Frontal cortex (tissue), 4 donors: ENCODE measurements around the gene H2BK1. TPM values are rescaled to one million over a fixed set of nuclear protein-coding genes. Genes with fewer than 3 reads are reported as not detected.

Source experiments
- DNase-seq, 2 donors: peaks; one replicate each; pipeline ENCODE4 v3.0.0; 2012; ENCODE audit warnings: low spot score in 2 of 2
- FAIRE-seq: peaks from 2 replicates; lab custom pipeline; 2012; peaks lifted over from hg19 to GRCh38; lab: Jason Lieb, UNC
- total RNA-seq: library from RNA; depleted of rRNA; stranded (reverse); fragments of >200 nt; gene quantifications from one replicate; pipeline ENCODE4 v1.2.3, GENCODE V29; 2014
- donor health status: control.
- donor health status: control.
- donor health status: control.

The H2BK1 gene
- total RNA-seq, 1 donor from 2014 or later: not detected

- no peak for DNase-seq
- FAIRE-seq: no peak
These were observed 36.0 kb upstream of the H2BK1 start for GRCh38 chr7:151246102-151246850.

DNA sequence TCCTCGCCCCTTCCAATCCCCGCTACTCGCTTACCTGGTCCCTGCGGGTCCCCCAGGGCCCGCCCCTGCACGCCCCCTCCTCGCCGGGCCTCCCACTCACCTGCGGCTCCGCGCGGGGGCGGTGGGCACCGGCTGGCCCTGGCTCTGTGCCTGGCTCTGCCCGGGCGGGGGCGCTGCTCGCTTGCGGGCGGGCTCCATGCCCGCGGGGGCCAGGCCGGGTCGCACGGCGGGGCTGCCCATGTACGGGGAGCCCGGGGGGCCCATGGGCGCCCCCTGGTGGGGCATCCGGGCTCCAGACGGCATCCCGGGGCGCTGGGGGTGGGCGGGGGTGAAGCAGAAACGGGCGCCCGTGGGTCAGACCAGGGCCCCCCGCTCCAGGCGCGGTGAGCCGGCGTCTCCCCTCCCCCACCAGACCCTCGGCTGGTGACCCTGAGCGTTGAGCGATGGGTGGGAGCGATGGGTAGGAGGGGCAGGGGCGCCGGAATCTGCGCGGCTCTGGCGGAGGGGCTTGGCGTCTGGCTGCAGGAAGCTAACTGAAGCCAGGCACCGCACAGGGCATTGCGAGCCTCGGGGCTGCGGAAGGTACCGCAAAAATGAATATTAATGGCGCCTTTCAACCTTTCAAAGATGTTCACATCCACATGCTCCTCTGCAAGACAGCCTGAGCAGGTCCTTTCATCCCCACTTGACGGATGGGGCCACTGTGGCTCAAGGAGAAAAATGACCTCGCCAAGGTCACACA lies 35.2 kb upstream of the H2BK1 start:
- DNase-seq (peak; percentile 76 to 80), FAIRE-seq (no peak)

DNA sequence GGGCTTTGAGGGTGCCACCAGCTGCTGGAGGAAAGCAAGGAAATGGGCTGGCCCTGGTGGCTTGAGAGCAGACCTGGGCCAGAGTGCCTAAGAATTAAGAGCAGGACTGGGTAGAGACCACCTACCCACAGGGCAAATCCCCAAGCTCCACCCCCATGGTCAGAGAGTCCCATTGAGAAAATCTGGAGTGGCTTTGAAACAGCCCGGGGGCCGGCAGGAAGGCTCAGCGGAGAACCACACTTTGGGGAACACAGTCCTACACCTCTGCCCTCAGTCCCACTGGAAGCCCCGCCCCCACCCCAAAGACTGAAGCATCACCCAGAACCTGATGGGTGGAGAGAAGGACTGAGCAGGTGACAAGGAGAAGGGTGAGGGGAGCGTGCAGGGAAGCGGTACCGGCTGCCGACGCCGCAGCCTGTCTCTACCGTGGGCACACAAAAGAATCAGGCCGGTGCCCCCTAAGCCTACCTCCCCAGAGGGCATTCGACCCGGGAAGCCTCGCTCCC lies 34.6 kb upstream of the H2BK1 start:
- no peak for FAIRE-seq
- no peak for DNase-seq

DNA sequence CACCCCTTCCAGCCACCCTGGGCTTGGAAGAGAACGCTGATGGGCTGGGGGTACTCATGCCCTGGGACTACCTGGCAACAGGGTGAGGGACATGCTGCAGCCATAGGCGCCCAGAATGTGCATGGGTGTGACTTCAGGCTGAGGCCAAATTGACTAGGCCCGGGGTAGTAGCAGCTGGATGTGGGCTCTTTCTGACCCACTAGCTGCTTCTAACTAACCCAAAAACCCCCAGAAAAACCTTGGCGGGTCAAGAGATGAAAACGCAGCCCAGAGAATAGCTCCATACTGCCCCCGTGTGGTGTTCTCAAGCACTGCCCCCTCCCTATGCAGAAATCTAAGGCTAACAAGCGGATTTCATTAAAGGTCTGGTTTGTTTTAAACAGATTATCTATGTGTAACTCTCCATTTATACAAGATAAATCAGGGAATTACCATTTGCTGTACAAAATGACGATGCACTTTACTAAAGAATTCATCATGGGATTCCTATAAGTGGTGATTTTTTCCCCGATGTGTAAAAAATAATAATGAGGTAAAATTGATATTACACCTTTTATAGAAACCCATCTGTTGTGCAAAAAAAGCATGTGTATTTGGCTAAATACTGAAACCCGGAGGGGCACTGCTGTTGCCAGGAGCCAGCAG lies 34.0 kb upstream of the H2BK1 start:
- FAIRE-seq (no peak), DNase-seq (peak; percentile 71 to 79)

DNA sequence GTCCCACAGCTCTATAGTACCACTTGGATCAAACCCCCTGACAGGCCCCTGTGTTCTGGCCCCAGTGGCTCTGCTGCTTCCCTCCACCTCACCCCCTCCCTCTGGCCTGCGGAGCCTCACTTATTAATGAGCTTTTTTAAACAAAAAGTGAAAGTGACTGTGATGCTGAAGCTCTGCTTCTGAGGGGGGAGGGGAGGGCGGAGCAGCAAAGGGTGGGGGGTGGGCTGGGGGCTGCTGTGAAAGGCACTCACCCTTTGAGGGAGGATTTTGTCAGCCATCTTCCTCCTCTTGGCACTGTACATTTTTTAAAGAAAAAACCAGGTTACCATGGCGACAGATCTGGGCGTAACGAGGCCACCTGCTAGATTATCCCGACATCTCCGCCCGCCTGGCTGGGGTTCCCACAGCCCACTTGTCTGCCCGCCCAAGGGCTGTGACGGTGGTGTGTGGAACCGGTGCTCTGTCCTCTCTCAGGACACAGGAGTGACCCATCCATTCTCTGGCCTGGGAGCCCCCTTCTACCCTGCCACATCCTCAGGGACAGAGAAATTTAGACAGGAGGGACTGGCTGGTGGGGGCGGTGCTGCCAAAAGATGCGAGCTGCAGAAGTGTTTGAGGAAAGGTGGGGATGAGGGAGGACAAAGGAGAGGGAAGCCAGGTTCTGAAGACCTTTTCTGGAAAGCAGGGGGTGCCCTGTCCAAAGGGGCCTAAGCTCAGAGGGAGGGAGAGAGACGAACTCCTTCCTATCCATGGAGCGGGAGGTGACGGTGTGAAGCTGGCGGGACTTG lies 33.3 kb upstream of the H2BK1 start:
- DNase-seq: no peak
- no peak for FAIRE-seq

DNA sequence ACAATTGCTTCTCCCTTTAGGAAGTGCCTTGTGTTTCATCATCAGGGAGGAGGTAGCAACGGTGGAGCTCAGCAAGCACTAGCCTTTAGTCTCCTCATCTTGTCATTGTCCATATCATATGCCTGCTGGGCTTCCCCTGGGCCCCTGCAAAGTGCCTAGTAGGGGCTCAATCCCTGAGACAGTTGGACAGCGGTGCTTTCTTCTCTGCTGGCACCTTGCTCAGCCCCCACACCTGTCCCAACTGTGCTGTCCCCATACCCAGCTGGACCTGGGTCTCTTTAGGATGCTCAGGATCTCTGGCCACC lies 32.7 kb upstream of the H2BK1 start:
- FAIRE-seq (no peak), DNase-seq (no peak)

DNA sequence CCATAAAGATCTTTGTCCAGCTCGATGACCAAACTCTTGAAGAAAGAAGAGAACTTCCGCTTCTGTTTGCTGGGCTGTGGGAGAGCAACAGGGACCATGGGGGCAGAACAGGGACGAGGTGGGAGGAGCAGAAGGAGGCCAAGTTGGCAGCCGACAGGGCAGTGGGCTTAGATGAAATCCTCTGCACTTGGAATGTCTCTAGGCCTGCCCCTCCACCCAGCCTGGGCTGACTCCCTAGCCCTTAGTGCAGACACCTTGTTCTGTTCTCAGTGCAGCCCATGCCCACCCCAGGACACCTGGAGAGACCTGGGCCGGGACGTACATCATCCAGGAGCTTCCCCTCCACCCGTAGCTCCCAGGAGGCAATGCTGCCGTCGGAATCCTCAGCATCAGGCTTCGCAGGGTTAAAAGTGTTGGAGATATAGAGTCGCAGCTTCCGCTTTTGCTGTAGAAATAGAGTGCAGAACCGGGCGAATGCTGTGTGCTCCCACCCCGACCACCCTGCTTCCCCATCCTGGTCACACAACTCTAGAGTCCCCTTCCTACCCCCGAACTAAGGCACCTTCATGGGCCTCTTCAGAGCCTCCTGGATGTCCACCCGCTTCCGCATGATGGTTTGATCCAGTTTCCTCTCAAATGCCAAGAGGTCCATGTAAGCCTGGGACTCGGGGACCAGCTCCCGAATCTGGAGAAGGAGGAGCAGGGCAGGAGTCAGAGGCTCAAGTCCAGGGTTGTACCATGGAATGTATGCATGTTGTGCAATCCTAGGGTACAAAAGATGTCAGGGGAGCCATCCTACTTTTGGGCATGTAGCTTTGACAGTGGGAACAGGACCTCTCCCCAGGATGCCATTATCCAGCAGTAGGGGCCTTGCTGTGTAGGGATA lies 32.1 kb upstream of the H2BK1 start:
- DNase-seq (no peak), FAIRE-seq (no peak)

DNA sequence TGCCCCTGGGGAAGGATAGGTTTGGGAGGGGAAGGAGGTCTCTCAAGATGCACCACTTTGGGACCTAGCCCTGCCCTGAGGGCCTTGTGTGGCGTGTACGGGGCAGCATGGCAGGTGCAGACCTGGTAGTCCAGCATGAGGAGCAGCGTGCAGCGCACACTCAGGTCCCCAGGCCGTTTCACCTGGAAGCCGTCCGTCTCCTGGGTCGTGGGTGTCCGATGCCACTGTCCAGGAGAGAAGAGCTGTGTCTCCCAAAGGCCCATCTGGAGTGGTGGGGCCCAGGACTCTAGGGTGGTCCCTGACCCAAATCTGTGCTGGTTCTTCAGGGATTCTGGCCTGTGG lies 31.4 kb upstream of the H2BK1 start:
- no peak for DNase-seq
- FAIRE-seq: no peak

DNA sequence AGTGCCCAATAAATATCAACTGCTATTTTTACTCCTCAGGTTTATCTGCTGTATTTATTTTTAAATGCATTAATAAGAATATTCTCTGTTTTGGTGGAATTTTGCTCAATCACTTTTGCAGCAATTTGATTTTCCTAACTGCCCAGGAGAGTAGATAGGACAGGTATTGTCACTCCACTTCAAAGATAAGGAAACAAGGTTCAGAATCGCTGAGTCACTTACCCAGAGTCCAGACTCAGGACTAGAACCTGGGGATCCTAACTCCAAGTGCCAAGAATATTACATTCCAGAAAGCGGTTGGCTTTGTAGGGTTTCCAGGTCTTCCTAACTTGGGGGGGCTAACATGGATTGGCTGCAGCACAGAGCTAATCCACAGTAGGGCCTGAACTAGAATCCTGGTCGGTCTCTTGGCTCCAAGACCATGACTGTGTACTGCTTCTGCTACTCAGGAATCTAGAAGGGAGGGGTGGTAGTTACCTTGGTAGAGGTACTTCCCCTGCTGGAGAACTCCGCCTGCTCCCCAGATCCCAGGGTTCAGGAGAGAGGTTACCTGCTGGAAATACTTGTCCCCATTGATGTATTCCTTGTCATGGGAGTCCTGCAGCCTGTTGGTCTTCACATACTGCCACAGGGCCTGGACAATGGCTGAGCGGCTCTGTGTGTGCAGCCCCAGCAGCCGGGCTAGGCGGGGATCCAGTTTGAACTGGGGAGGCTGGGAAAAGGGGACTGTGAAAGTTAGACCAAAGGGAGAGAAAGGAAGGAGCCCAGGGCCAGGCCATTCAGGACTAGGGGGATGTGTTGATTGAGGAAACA lies 30.9 kb upstream of the H2BK1 start:
- no peak for DNase-seq
- FAIRE-seq: no peak

DNA sequence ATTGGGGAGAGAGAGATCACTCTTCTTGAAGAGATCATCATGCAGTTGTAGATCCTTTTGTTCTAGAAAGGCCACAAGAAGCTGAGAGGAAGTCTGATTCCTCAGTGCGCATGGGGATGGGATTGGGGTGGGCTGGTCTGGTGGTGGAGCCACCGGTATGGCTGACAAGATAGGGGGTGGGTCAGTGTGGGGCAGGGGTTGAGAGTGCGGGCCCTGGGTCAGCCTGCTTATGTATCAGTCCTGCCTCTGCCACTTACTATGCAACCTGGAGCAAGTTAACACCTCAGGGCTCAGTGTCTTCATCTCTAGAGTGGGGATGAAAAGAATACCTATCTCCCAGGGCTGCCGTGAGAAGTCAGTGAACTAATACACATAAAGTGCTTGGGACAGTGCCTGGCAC lies 30.2 kb upstream of the H2BK1 start:
- DNase-seq (no peak), FAIRE-seq (no peak)

DNA sequence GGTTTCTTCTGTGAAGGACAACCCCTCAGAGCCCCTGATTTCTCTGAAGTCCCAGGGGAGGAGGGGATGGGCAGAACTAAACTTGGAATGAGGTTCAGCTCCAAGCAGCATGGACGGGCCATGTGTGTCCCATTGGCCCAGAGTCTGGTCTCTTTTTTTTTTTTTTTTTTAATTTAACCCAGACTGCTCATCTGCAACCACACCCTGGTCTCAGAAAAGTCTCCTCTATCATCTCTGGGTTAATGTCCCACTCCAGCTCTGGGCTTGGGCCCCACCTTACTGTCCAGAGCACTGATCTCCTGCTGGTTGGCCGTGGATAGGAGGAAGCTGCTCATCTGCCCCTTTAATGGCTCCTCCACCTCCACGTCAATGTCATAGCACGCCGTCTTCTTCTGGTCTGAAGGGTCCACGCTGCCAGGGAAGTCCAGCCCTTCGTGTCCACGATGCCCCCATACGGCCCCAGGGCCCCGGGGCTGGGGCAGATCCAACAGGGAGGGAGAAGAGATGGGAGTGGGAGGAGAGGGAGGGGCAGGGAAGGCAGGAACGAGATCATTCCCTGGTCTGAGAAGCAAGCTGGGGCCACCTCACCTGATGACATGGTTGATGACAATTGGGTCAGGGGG lies 29.7 kb upstream of the H2BK1 start:
- no peak for FAIRE-seq

DNA sequence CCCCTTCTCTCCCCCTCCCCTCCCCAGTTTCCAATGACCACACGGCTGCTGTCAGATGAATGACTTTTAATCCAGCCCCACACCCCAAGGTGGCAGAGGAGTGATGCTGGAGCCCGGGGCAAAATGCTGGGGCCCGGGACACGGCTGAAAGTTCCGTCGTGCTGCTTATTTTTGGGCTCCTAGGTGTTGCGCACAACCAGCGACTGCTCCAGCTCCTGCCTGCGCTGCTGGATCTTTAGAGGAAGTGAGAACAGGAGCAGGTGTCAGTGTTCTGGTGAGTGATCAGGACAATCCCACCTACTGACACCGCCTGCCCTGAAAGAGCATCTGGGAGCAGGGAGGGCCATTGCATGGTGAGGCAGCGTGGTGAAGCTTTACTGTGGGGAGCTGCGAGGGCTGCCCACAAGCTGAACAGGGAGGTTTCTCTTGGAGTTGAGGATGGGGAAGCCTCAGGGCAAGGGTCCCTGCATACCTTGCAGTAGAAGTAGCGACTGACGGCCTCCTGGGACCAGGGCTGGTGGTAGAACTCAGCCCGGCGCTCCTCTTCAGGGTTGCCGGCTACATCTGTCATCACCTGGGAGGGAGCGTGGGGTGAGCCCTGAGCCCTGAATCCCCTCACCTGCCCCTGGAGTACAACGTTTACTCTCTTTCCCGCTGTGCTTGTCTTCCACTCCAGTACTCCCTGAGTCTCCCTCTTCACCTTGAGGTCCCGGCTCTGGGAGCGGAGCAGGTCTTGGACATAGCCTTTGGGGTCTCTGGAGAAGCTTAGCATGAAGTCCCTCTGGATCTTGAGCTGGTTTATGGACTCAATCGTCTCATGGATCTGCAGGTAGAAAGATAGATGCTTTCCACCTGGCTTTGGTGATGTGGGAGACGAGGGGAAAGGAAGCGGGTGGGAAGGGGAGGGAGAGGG lies 28.9 kb upstream of the H2BK1 start:
- FAIRE-seq (no peak), DNase-seq (no peak)

More for the DNA sequence above, 29.7 kb upstream of the H2BK1 start:
- no peak for DNase-seq

- FAIRE-seq (no peak), DNase-seq (no peak)
These were observed 28.0 kb upstream of the H2BK1 start for GRCh38 chr7:151238190-151238810.

- DNase-seq: no peak
- no peak for FAIRE-seq
These were observed 27.2 kb upstream of the H2BK1 start for GRCh38 chr7:151237244-151238189.

GRCh38 chr7:151236406-151236805 lies 26.1 kb upstream of the H2BK1 start:
- no peak for FAIRE-seq
- DNase-seq: no peak
